ENCODE data around the gene GCAT. TPM values are rescaled to one million over a fixed set of nuclear protein-coding genes. Genes with fewer than 3 reads are reported as not detected.
"Not testable (repeated sequence)": the region's sequence is repeated elsewhere in the genome, so short reads cannot be mapped to it uniquely, and the experiment has no call there.

GCAT gene
- total RNA-seq, 4 donors from 2014 or later, result 11.6 to 15.2 (median 12.3) TPM

GRCh38 chr22:37796079-37796478 is 11.7 kb upstream of the GCAT start:
- Histone ChIP-seq H3K36me3 (no peaks in the 10 kb centered on the region), H3K27me3 (no peaks in the 10 kb centered on the region), H3K4me1 (peaks cover 0 to 9% (median 3%) of the 10 kb centered on the region in 4 donors), H3K9me3 (no peaks in the 10 kb centered on the region), H3K4me3 (no peak overlapping the region), H3K27ac (replicated peaks in 1 of 4) (no peak overlapping the region)
- 59% methylated on average over 3 of the region's 3 CpGs for WGBS
- intact Hi-C loops (cut with DNase I), result loop anchor here (10.0 kb wide), 1 partner anchor 111 kb away; the partner anchor contains the start of gene NOL12
- no peak for TF ChIP-seq POLR2AphosphoS5 (IDR thresholded peaks at IDR 0.05)
- no peak for TF ChIP-seq EP300 (IDR thresholded peaks at IDR 0.05)
- TF ChIP-seq CTCF (IDR thresholded peaks at IDR 0.05), result no peak
- TF ChIP-seq POLR2A (IDR thresholded peaks at IDR 0.05; ENCODE audit: low read depth), result no peak
- DNase-seq (ENCODE audit: extremely low spot score), result no peak

GRCh38 chr22:37797259-37797658 is 10.5 kb upstream of the GCAT start:
- H3K27ac ChIP-seq (replicated peaks in 1 of 4), result not testable (repeated sequence)
- intact Hi-C loops (cut with DNase I), result loop anchor here (10.0 kb wide), 1 partner anchor 112 kb away; the partner anchor contains the start of gene NOL12

GRCh38 chr22:37797874-37798500 is 9.7 kb upstream of the GCAT start:
- Histone ChIP-seq H3K36me3 (no peaks in the 10 kb centered on the region), H3K9me3 (no peaks in the 10 kb centered on the region)

More at GRCh38 chr22:37797259-37797658, 10.5 kb upstream of the GCAT start:
- H3K9me3 ChIP-seq; DNase-seq (ENCODE audit: extremely low spot score); H3K4me1 ChIP-seq; H3K27me3 ChIP-seq; H3K36me3 ChIP-seq; H3K4me3 ChIP-seq: not testable (repeated sequence)
- 89% methylated on average over 7 of the region's 7 CpGs for WGBS

GRCh38 chr22:37799979-37800378 is 7.8 kb upstream of the GCAT start:
- not testable (repeated sequence) for H3K27me3 ChIP-seq; DNase-seq (ENCODE audit: extremely low spot score); H3K4me3 ChIP-seq; H3K36me3 ChIP-seq; H3K9me3 ChIP-seq; H3K27ac ChIP-seq (replicated peaks in 1 of 4)
- intact Hi-C loops (cut with DNase I), result loop anchor here (10.0 kb wide), 1 partner anchor 115 kb away; the partner anchor contains the start of gene NOL12
- WGBS, result 76% methylated on average over 9 of the region's 9 CpGs
- H3K4me1 ChIP-seq, result peaks cover 22 to 32% (median 29%) of the 10 kb centered on the region in 4 donors

More at GRCh38 chr22:37797874-37798500, 9.7 kb upstream of the GCAT start:
- Histone ChIP-seq H3K27me3 (no peaks in the 10 kb centered on the region), H3K4me1 (peaks cover 8 to 13% (median 12%) of the 10 kb centered on the region in 4 donors), H3K4me3 (no peak overlapping the region), H3K27ac (replicated peaks in 1 of 4) (no peak overlapping the region)
- intact Hi-C loops (cut with DNase I), result loop anchor here (10.0 kb wide), 1 partner anchor 113 kb away; the partner anchor contains the start of gene NOL12
- WGBS, result 58% methylated on average over 14 of the region's 14 CpGs
- TF ChIP-seq POLR2AphosphoS5 (IDR thresholded peaks at IDR 0.05), result no peak
- no peak for TF ChIP-seq POLR2A (IDR thresholded peaks at IDR 0.05; ENCODE audit: low read depth)
- no peak for TF ChIP-seq CTCF (IDR thresholded peaks at IDR 0.05)
- DNase-seq (ENCODE audit: extremely low spot score), result no peak

- intact Hi-C loops (cut with DNase I), result no loop called here
- peaks cover 37 to 50% (median 44%) of the 10 kb centered on the region in 4 donors for H3K4me1 ChIP-seq
- H3K36me3 ChIP-seq, result no peaks in the 10 kb centered on the region
- TF ChIP-seq CTCF (IDR thresholded peaks at IDR 0.05), result no peak
- no peak for TF ChIP-seq POLR2A (IDR thresholded peaks at IDR 0.05; ENCODE audit: low read depth)
- TF ChIP-seq EP300 (IDR thresholded peaks at IDR 0.05), result no peak
- TF ChIP-seq POLR2AphosphoS5 (IDR thresholded peaks at IDR 0.05), result no peak
- peak overlapping the region; percentile 60 to 73 (median 70) for H3K4me3 ChIP-seq
- no peaks in the 10 kb centered on the region for H3K9me3 ChIP-seq
- peak overlapping the region in 3 of 4 donors; percentile 32 to 70 (median 66) for H3K27ac ChIP-seq (replicated peaks in 1 of 4)
- no peak for DNase-seq (ENCODE audit: extremely low spot score)
- WGBS, result 4% methylated on average over 13 of the region's 13 CpGs
- H3K27me3 ChIP-seq, result no peaks in the 10 kb centered on the region
Measured at GRCh38 chr22:37801946-37802309, 5.8 kb upstream of the GCAT start.

Measured in esophagus muscularis mucosa (tissue), 4 donors.